NB4 (cell line): ENCODE data around the gene XYLT1.

Source experiments
- DNase-seq: peaks from one replicate; pipeline ENCODE4 v3.0.0; 2010; ENCODE audit warnings: low read depth
- H3K4me3 ChIP-seq: one replicate; pipeline ENCODE4 v1.5.1; 2011; ENCODE audit warnings: mild to moderate bottlenecking, low read depth, low read length, moderate library complexity
- MYC ChIP-seq: IDR thresholded peaks from 2 replicates; pipeline ENCODE4 v1.6.1; 2011; ENCODE audit warnings: low read depth, low read length
- POLR2A ChIP-seq: IDR thresholded peaks from 2 replicates; pipeline ENCODE4 v1.6.1; 2011; ENCODE audit warnings: mild to moderate bottlenecking; ENCODE audit not compliant: insufficient read length; ENCODE audit errors: extremely low read depth
- TF ChIP-seq, protein P1 (sequence below): IDR thresholded peaks from one replicate; pipeline ENCODE4 v1.5.1; 2012; ENCODE audit warnings: low read depth, low read length
- TF ChIP-seq, protein P2 (sequence below): IDR thresholded peaks from 2 replicates; pipeline ENCODE4 v1.6.1; 2011; ENCODE audit warnings: low read depth, low read length

Gene XYLT1

DNA sequence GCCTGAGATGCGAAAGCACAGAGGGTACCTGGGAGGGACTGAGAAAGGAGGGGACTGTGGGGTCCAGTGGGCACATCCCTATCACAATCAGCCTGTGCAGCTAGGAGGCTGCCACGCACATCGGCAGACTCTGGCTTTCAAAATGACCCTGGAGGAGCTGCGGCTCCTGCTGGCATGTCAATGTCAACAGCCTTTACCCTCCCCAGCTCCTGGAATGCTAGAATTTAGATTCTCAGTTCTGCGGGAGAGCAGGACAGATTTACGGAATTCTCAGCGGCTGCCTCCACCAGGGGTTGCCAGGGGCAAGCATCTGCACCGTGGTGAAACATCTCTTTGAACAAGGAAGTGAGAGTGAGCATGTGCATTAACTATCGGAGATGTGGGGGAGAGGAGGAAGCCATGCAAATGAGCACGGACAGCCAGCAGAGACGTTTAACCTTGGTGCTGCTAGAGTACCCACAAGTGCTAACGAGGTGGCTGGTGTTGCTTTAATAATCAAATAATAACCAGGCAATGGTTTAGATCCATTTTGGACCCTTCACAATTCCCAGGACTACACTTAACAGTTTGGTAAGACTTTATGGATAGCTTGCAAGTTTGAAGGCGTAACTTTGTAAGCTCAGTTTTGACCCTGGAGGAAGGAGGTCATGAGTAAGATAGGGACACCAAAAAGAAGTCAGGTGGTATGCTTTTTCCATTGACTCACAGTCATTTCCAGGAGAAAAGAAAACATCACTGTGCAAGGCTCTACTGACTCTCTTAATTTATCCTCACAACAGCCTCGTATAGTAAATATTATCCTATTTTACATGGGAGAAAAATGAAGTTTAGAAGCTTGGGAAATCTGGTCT is 54.1 kb downstream of the XYLT1 start:
- peak overlapping the region; percentile 1 for H3K4me3 ChIP-seq
- DNase-seq, result peak; percentile 90
- TF ChIP-seq, protein P1, sequence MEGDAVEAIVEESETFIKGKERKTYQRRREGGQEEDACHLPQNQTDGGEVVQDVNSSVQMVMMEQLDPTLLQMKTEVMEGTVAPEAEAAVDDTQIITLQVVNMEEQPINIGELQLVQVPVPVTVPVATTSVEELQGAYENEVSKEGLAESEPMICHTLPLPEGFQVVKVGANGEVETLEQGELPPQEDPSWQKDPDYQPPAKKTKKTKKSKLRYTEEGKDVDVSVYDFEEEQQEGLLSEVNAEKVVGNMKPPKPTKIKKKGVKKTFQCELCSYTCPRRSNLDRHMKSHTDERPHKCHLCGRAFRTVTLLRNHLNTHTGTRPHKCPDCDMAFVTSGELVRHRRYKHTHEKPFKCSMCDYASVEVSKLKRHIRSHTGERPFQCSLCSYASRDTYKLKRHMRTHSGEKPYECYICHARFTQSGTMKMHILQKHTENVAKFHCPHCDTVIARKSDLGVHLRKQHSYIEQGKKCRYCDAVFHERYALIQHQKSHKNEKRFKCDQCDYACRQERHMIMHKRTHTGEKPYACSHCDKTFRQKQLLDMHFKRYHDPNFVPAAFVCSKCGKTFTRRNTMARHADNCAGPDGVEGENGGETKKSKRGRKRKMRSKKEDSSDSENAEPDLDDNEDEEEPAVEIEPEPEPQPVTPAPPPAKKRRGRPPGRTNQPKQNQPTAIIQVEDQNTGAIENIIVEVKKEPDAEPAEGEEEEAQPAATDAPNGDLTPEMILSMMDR, result no peak
- TF ChIP-seq, protein P2, sequence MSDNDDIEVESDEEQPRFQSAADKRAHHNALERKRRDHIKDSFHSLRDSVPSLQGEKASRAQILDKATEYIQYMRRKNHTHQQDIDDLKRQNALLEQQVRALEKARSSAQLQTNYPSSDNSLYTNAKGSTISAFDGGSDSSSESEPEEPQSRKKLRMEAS, result peak; percentile 85
- TF ChIP-seq POLR2A (peak; percentile 39), MYC (peak; percentile 79)

DNA sequence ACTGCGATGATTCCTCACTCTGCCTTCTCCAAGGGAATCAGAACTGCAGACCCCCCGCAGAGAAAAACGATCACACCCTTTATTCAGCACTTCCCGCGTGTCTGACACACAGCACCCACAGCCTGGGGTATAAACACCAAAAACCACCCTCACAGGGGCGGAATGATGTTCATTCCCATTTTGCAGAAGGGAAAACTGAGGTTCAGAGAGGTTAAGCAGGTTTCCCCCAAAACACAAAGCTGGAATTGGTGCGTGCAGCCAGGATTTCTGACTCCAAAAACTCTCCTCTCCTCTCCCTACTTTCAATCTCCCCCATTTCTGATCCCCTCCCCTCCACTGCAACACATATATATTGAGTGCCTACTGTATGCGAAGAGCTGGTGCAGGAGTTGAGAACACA is 55.8 kb downstream of the XYLT1 start:
- DNase-seq, result no peak
- no peak overlapping the region for H3K4me3 ChIP-seq
- TF ChIP-seq POLR2A (no peak), MYC (no peak)
- TF ChIP-seq, protein P2, result no peak
- TF ChIP-seq, protein P1, result no peak

DNA sequence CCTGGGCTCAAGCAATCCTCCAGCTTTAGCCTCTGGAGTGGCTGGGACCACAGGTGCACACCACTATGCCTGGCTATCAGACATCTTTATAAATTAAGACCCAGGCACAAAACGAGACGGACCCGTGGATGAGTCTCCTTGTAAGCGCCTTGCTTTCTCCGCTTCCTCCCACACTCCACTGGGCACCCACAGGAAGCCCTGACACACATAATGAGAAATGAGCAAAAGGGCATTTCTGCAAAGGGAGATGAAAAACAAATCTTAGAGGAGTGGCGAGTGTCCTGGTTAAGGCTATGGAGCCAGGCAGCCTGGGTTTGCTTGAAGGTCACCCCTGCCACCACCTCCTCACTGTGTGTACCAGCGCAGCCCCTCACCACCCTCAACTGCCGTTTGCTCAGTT is 56.3 kb downstream of the XYLT1 start:
- H3K4me3 ChIP-seq, result no peak overlapping the region
- TF ChIP-seq MYC, result no peak
- TF ChIP-seq, protein P1, result no peak
- TF ChIP-seq, protein P2, result no peak
- no peak for TF ChIP-seq POLR2A
- peak; percentile 11 for DNase-seq

DNA sequence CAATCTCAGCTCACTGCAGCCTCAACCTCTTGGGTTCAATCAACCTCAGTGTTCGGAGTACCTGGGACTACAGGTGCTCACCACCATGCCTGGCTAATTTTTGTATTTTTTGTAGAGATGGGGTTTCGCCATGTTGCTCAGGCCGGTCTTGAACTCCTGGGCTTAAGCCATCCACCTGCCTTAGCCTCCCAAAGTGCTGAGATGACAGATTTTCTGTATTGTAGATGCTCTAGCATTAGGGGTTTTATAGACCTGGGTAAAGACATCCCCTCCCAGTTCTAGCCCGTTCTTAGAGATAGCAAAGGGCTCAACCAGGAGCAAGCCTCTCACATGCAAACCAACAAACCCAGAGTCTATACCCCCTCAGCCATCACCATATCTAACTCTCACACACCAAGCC is 57.3 kb downstream of the XYLT1 start:
- no peak overlapping the region for H3K4me3 ChIP-seq
- DNase-seq, result no peak
- TF ChIP-seq, protein P2, result no peak
- TF ChIP-seq, protein P1, result no peak
- no peak for TF ChIP-seq POLR2A

DNA sequence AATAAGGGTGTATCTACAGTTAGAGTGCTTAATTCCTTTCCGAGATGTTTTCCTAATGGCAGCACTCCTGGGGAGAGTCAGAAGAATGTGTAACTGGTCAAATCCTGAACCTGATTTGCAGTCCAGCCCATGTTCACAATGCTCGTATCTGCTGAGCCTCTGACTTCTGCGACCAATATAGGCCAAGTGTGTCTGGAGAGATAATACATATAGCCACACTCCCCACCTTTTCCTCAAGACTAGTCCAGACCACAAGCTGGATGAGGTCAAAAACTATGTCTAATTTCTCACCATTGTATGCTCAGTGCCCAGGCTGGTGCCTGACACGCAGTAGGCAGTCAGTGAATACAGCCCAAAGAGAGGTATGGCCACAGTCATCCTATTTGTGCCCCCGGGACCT is 58.0 kb downstream of the XYLT1 start:
- TF ChIP-seq, protein P2, result no peak
- TF ChIP-seq POLR2A (no peak), MYC (no peak)
- TF ChIP-seq, protein P1, result no peak
- H3K4me3 ChIP-seq, result no peak overlapping the region
- no peak for DNase-seq
